OCI-LY7 (cell line): ENCODE results near the gene CFAP90. TPM values are rescaled to one million over a fixed set of nuclear protein-coding genes. Genes with fewer than 3 reads are reported as not detected.
A peak's percentile ranks its signal among the peaks of the same experiment; 100 is the strongest.

ENCODE experiments used
- Bru-seq: library from RNA; stranded (reverse); fragments of 400-500 nt; gene quantifications from one replicate; lab custom pipeline; 2021; lab: Mats Ljungman, UMichigan
- BruChase-seq, 2 experiments: library from RNA; stranded (reverse); fragments of 400-500 nt; gene quantifications; one replicate each; lab custom pipeline; 2021; lab: Mats Ljungman, UMichigan
- BruUV-seq: library from RNA; stranded (reverse); fragments of 400-500 nt; replicated peaks from 2 replicates; lab custom pipeline; 2021; lab: Mats Ljungman, UMichigan
- CTCF ChIA-PET: fragments of 300-600 bp; sonication (Branson Sonifier 250); formaldehyde crosslinking; loops from one replicate; lab custom pipeline; 2022; ENCODE audit warnings: antibody characterized with exemption; ENCODE audit not compliant: unreplicated experiment; lab: Charles Lee
- POLR2A ChIA-PET: fragments of 300-600 bp; sonication (Branson Sonifier 250); formaldehyde crosslinking; loops from one replicate; lab custom pipeline; 2022; ENCODE audit warnings: antibody characterized with exemption; lab: Charles Lee
- DNase-seq: peaks from one replicate; pipeline ENCODE4 v3.0.0-alpha.2; 2015; ENCODE audit warnings: low spot score
- H2AFZ ChIP-seq: fragments of 200-600 bp; sonication (generic), shearing (Covaris generic); 2 replicates; pipeline ENCODE4 v1.6.1; 2014; ENCODE audit warnings: mild to moderate bottlenecking, antibody characterized with exemption, low read length, moderate library complexity
- H3K27ac ChIP-seq: fragments of 200-600 bp; sonication (generic); 2 replicates; pipeline ENCODE4 v1.5.1; 2014; ENCODE audit warnings: mixed run types, low read depth, mild to moderate bottlenecking, moderate library complexity, low read length, inconsistent platforms; ENCODE audit not compliant: poor library complexity, severe bottlenecking
- H3K36me3 ChIP-seq: fragments of 200-600 bp; sonication (generic); 2 replicates; pipeline ENCODE4 v1.6.1; 2014; ENCODE audit warnings: mild to moderate bottlenecking, antibody characterized with exemption, low read length, moderate library complexity, mixed read lengths; ENCODE audit not compliant: insufficient read depth
- H3K4me1 ChIP-seq: fragments of 200-600 bp; sonication (generic); 2 replicates; pipeline ENCODE4 v1.5.1; 2014; ENCODE audit warnings: mild to moderate bottlenecking, low read length; ENCODE audit not compliant: insufficient read depth, poor library complexity, severe bottlenecking
- H3K4me2 ChIP-seq: fragments of 200-600 bp; sonication (generic); 2 replicates; pipeline ENCODE4 v1.6.1; 2014; ENCODE audit warnings: mild to moderate bottlenecking, low read length
- H3K4me3 ChIP-seq: fragments of 200-600 bp; sonication (generic); 2 replicates; pipeline ENCODE4 v1.5.1; 2014; ENCODE audit warnings: mild to moderate bottlenecking, low read depth, low read length; ENCODE audit not compliant: poor library complexity, severe bottlenecking
- H3K79me2 ChIP-seq: fragments of 200-600 bp; sonication (generic); 2 replicates; pipeline ENCODE4 v1.6.1; 2016; ENCODE audit warnings: low read depth, mild to moderate bottlenecking, low read length, moderate library complexity, mixed read lengths; ENCODE audit not compliant: insufficient read depth
- H3K9me2 ChIP-seq: fragments of 200-600 bp; sonication (generic); 2 replicates; pipeline ENCODE4 v1.6.1; 2016; ENCODE audit warnings: mild to moderate bottlenecking, low read length, mixed read lengths; ENCODE audit not compliant: insufficient read depth
- H3K9me3 ChIP-seq: fragments of 200-600 bp; sonication (generic); 2 replicates; pipeline ENCODE4 v1.6.1; 2014; ENCODE audit warnings: mild to moderate bottlenecking, mixed run types, low read length, mixed read lengths
- H4K20me1 ChIP-seq: fragments of 200-600 bp; sonication (generic); 2 replicates; pipeline ENCODE4 v1.6.1; 2014; ENCODE audit warnings: mild to moderate bottlenecking, antibody characterized with exemption, low read length, moderate library complexity, mixed read lengths; ENCODE audit not compliant: insufficient read depth
- EZH2phosphoT487 ChIP-seq: fragments of 200-600 bp; sonication (generic); IDR thresholded peaks from 2 replicates; pipeline ENCODE4 v1.6.1; 2018; ENCODE audit warnings: low read depth, borderline replicate concordance, mild to moderate bottlenecking, mixed run types, antibody characterized with exemption, low read length, moderate library complexity, mixed read lengths
- intact Hi-C: fragments of 100-400 bp; cut with micrococcal nuclease; formaldehyde crosslinking; loops from one replicate; pipeline ENCODE4 v1.10.0; 2022; ENCODE audit not compliant: unreplicated experiment
- long read RNA-seq: library from polyadenylated mRNA; stranded (forward); transcript quantifications from one replicate; pipeline ENCODE4 v2.0.0, GENCODE V29; 2022
- total RNA-seq, 2 experiments: library from RNA; depleted of rRNA in 1 of 2; stranded (reverse); fragments of >200 nt in 1 of 2; shearing (Covaris generic) in 1 of 2; gene quantifications; 2 replicates each; pipeline ENCODE4 v1.2.3, GENCODE V29; 2014 to 2022
- TF ChIP-seq, protein P1 (sequence below): fragments of 200-600 bp; sonication (generic); conservative IDR thresholded peaks from 2 replicates; pipeline ENCODE4 v1.5.1; 2014; ENCODE audit warnings: mild to moderate bottlenecking, antibody characterized with exemption, low read length, moderate library complexity, mixed read lengths

CFAP90 gene, protein sequence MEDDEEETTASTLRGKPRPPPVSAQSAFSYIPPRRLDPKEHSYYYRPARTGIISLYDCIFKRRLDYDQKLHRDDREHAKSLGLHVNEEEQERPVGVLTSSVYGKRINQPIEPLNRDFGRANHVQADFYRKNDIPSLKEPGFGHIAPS
- total RNA-seq (2014; rRNA removed; shearing (Covaris generic)) (not detected in 2 replicates), total RNA-seq (2022) (not detected in 2 replicates), Bru-seq, nascent RNA (not detected), BruChase-seq, experiment 1, labeled RNA remaining after a 6-hour chase (not detected), BruChase-seq, experiment 2, labeled RNA remaining after a 2-hour chase (not detected)
- long read RNA-seq, result 0 reads

- ChIA-PET CTCF (no interaction called here), POLR2A (interaction anchor here (0.7 kb wide), 1 partner anchor 13 kb away, joined by 5 read pairs; no protein-coding TSS in a partner anchor)
- no TSS peak for BruUV-seq
- TF ChIP-seq, protein P1, sequence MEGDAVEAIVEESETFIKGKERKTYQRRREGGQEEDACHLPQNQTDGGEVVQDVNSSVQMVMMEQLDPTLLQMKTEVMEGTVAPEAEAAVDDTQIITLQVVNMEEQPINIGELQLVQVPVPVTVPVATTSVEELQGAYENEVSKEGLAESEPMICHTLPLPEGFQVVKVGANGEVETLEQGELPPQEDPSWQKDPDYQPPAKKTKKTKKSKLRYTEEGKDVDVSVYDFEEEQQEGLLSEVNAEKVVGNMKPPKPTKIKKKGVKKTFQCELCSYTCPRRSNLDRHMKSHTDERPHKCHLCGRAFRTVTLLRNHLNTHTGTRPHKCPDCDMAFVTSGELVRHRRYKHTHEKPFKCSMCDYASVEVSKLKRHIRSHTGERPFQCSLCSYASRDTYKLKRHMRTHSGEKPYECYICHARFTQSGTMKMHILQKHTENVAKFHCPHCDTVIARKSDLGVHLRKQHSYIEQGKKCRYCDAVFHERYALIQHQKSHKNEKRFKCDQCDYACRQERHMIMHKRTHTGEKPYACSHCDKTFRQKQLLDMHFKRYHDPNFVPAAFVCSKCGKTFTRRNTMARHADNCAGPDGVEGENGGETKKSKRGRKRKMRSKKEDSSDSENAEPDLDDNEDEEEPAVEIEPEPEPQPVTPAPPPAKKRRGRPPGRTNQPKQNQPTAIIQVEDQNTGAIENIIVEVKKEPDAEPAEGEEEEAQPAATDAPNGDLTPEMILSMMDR, result no peak
- no peak for TF ChIP-seq EZH2phosphoT487
- no peaks in the 10 kb centered on the region for H3K9me3 ChIP-seq
- no peak for DNase-seq
- intact Hi-C loops, result no loop called here
- H4K20me1 ChIP-seq, result no peaks in the 10 kb centered on the region
- no peak within 1 kb of the TSS for H2AFZ ChIP-seq
- no peak within 1 kb of the TSS for H3K4me3 ChIP-seq
- H3K9me2 ChIP-seq, result no peaks in the 10 kb centered on the region
- no peaks in the 10 kb centered on the region for H3K36me3 ChIP-seq
- no peak within 1 kb of the TSS for H3K4me2 ChIP-seq
- H3K4me1 ChIP-seq, result no peaks in the 10 kb centered on the region
- no peak within 1 kb of the TSS for H3K27ac ChIP-seq
- no peaks in the 10 kb centered on the region for H3K79me2 ChIP-seq
These were observed at the start of gene CFAP90 for GRCh38 chr5:7850395-7851239. Gene CFAP90 (minus strand): TSS chr5:7851133. CDS start chr5:7851021, 112 bp downstream.

GRCh38 chr5:7897014-7897600, 46.2 kb upstream of the CFAP90 start:
- BruUV-seq, result no TSS peak
- H3K9me2 ChIP-seq, result no peaks in the 10 kb centered on the region
- H3K79me2 ChIP-seq, result no peaks in the 10 kb centered on the region
- intact Hi-C loops, result no loop called here
- H3K4me2 ChIP-seq, result no peak overlapping the region
- CTCF ChIA-PET, result interaction anchor here (0.9 kb wide), 1 partner anchor 10 kb away, joined by 3 read pairs; no protein-coding TSS in a partner anchor
- no peak for DNase-seq
- POLR2A ChIA-PET, result interaction anchor here (1.2 to 1.5 kb wide), 2 partner anchors 11 to 29 kb away, joined by 3 to 4 read pairs; no protein-coding TSS in a partner anchor
- no peak for TF ChIP-seq EZH2phosphoT487
- TF ChIP-seq, protein P1, result peak; percentile 67
- no peak overlapping the region for H2AFZ ChIP-seq
- peaks cover 12% of the 10 kb centered on the region; the same call in 1 of the 2 replicates for H4K20me1 ChIP-seq
- H3K4me1 ChIP-seq, result no peaks in the 10 kb centered on the region
- H3K9me3 ChIP-seq, result no peaks in the 10 kb centered on the region
- H3K27ac ChIP-seq, result no peak overlapping the region
- H3K36me3 ChIP-seq, result peaks cover 100% of the 10 kb centered on the region
- no peak overlapping the region for H3K4me3 ChIP-seq
